Psoas muscle (tissue), 8 donors: Measurements from ENCODE around the gene ELF3. TPM values are rescaled to one million over a fixed set of nuclear protein-coding genes. Genes with fewer than 3 reads are reported as not detected.

Experiments
- ATAC-seq, 4 donors: fragments of 200-7000 bp; cut with Tn5 transposase; one replicate each; pipeline ENCODE4 v1.9.1; 2020; ENCODE audit warnings: moderate library complexity in 3 of 4, mild to moderate bottlenecking in 2 of 4
- DNase-seq, 2 donors: peaks; one replicate each; pipeline ENCODE4 v3.0.0-alpha.2; 2020
- H3K27ac ChIP-seq: fragments of 200-600 bp; one replicate; pipeline ENCODE4 v1.8.0; 2022
- H3K27me3 ChIP-seq, 3 donors: fragments of 200-600 bp in 1 of 3; one replicate each; pipeline versions ENCODE4 v1.6.1 to v1.8.0; 2013 to 2022; ENCODE audit warnings: low read length in 2 of 3, mild to moderate bottlenecking in 2 of 3, moderate library complexity in 1 of 3; ENCODE audit not compliant: insufficient read depth in 3 of 3
- H3K36me3 ChIP-seq, 2 donors: fragments of 200-600 bp in 1 of 2; one replicate each; pipeline versions ENCODE4 v1.6.1 to v1.8.0; 2013 to 2022; ENCODE audit warnings: low read depth in 1 of 2, mild to moderate bottlenecking in 1 of 2, moderate library complexity in 1 of 2; ENCODE audit not compliant: insufficient read depth in 1 of 2
- H3K4me1 ChIP-seq: fragments of 200-600 bp; one replicate; pipeline ENCODE4 v1.8.0; 2022
- H3K4me3 ChIP-seq: fragments of 200-600 bp; one replicate; pipeline ENCODE4 v1.8.0; 2022; ENCODE audit warnings: mild to moderate bottlenecking
- H3K9me3 ChIP-seq: fragments of 200-600 bp; one replicate; pipeline ENCODE4 v1.8.0; 2022
- CTCF ChIP-seq: fragments of 200-600 bp; IDR thresholded peaks from one replicate; pipeline ENCODE4 v1.8.0; 2022; ENCODE audit warnings: antibody characterized with exemption
- WGBS, 3 donors: extraction: QIAGEN DNeasy Blood & Tissue Kit; methylation state at CpG; one replicate each; pipeline versions ENCODE4 v1.1.6 to v1.1.7; 2013; 5-methylcytosine and 5-hydroxymethylcytosine counted together
- intact Hi-C, 2 donors: fragments of 100-400 bp; cut with DNase I; formaldehyde crosslinking; loops; one replicate each; pipeline versions ENCODE4 v1.11.0 to v1.14.2; 2022
- polyA plus RNA-seq, 3 donors: library from polyadenylated mRNA; stranded (reverse); fragments of 200-250 nt; gene quantifications; one replicate each; pipeline ENCODE4 v1.2.3, GENCODE V29; 2013
- total RNA-seq, 4 donors: library from RNA; stranded (reverse); fragmentation: NEBNext Ultra II Directional in 2 of 4; extraction: Animal tissue kit (Norgen Biotek cat#: 25700) in 2 of 4; gene quantifications; one replicate each; pipeline versions ENCODE4 v1.2.1 to v1.2.4, GENCODE V29; 2021 to 2023
- donor health status: healthy with polysubstance abuse.
- donor health status: DM: no; HTN: no; CAD: no; lungs with moderate emphysema.
- donor health status: Bipolar disorder and iron deficiency.
- donor health status: healthy.
- donor health status: DM: yes; HTN: yes; CAD: no.
- donor health status: DM: no; HTN: no; CAD: no.
- donor health status: DM: no; HTN: no; CAD: no.
- donor health status: DM: yes; HTN: yes; CAD: no.

Gene ELF3
- total and polyA plus RNA-seq, 7 donors, result 0.21 to 1.4 (median 0.42) TPM

GRCh38 chr1:202007304-202007703 lies 3.1 kb upstream of the ELF3 start:
- ATAC-seq (no peak), DNase-seq (no peak)
- H3K9me3 ChIP-seq, result no peaks in the 10 kb centered on the region
- no peak overlapping the region for H3K4me3 ChIP-seq
- no peaks in the 10 kb centered on the region for H3K27me3 ChIP-seq
- TF ChIP-seq CTCF, result no peak
- peaks cover 12 to 48% of the 10 kb centered on the region in 2 donors for H3K36me3 ChIP-seq
- no peaks in the 10 kb centered on the region for H3K4me1 ChIP-seq
- intact Hi-C loops, result loop anchor here in 1 of 2 donors (5.0 kb wide), 1 partner anchor 115 kb away; the partner anchor contains the start of gene GPR37L1
- no peak overlapping the region for H3K27ac ChIP-seq
- 68 to 76% (median 72%) methylated on average over 8 of the region's 8 CpGs for WGBS, 3 donors

- no peak overlapping the region for H3K4me3 ChIP-seq
- H3K36me3 ChIP-seq, result peaks cover 12 to 42% of the 10 kb centered on the region in 2 donors
- H3K4me1 ChIP-seq, result no peaks in the 10 kb centered on the region
- no peak for DNase-seq
- no peaks in the 10 kb centered on the region for H3K9me3 ChIP-seq
- no peak overlapping the region for H3K27ac ChIP-seq
- H3K27me3 ChIP-seq, result no peaks in the 10 kb centered on the region
- intact Hi-C loops, result loop anchor here in 1 of 2 donors (5.0 kb wide), 1 partner anchor 114 kb away; the partner anchor contains the start of gene GPR37L1
- WGBS, 3 donors, result 69% methylated on average over 9 to 11 of the region's 11 CpGs
- no peak for TF ChIP-seq CTCF
- ATAC-seq, result no peak
Measured at GRCh38 chr1:202007805-202008489, 2.4 kb upstream of the ELF3 start.

GRCh38 chr1:202009326-202010179 lies 834 bp upstream of the ELF3 start:
- 15 to 23% (median 17%) methylated on average over 10 to 11 of the region's 11 CpGs for WGBS, 3 donors
- Histone ChIP-seq H3K27me3 (no peaks in the 10 kb centered on the region), H3K9me3 (no peaks in the 10 kb centered on the region), H3K4me3 (no peak overlapping the region), H3K27ac (no peak overlapping the region), H3K36me3 (peaks cover 1 to 26% of the 10 kb centered on the region in 2 donors), H3K4me1 (no peaks in the 10 kb centered on the region)
- ATAC-seq, result peak; percentile 59 to 86 (median 74)
- intact Hi-C loops, result loop anchor here (1.0 to 5.0 kb wide), 2 partner anchors 113 to 126 kb away; partner anchors contain the start of gene GPR37L1 (in 1 of the 2)
- peak; percentile 44 to 64 for DNase-seq
- peak; percentile 80 for TF ChIP-seq CTCF

- Histone ChIP-seq H3K27me3 (no peaks in the 10 kb centered on the region), H3K9me3 (no peaks in the 10 kb centered on the region), H3K4me1 (no peaks in the 10 kb centered on the region), H3K4me3 (no peak overlapping the region), H3K36me3 (peaks cover 0 to 2% of the 10 kb centered on the region in 2 donors), H3K27ac (no peak overlapping the region)
- no peak for TF ChIP-seq CTCF
- DNase-seq, result no peak
- 86 to 93% (median 88%) methylated on average over 11 of the region's 11 CpGs for WGBS, 3 donors
- no peak for ATAC-seq
- intact Hi-C loops, result no loop called here
Measured at GRCh38 chr1:202011994-202012393, 1.6 kb downstream of the ELF3 start.
